NCI-H345 (cell line): Measurements from ENCODE around the gene FSCN2.
"Not testable (repeated sequence)": the region's sequence is repeated elsewhere in the genome, so short reads cannot be mapped to it uniquely, and the experiment has no call there.

Experiments
- DNase-seq: peaks from one replicate; lab custom pipeline; 2025; lab: John Stamatoyannopoulos, UW

The FSCN2 gene

DNA sequence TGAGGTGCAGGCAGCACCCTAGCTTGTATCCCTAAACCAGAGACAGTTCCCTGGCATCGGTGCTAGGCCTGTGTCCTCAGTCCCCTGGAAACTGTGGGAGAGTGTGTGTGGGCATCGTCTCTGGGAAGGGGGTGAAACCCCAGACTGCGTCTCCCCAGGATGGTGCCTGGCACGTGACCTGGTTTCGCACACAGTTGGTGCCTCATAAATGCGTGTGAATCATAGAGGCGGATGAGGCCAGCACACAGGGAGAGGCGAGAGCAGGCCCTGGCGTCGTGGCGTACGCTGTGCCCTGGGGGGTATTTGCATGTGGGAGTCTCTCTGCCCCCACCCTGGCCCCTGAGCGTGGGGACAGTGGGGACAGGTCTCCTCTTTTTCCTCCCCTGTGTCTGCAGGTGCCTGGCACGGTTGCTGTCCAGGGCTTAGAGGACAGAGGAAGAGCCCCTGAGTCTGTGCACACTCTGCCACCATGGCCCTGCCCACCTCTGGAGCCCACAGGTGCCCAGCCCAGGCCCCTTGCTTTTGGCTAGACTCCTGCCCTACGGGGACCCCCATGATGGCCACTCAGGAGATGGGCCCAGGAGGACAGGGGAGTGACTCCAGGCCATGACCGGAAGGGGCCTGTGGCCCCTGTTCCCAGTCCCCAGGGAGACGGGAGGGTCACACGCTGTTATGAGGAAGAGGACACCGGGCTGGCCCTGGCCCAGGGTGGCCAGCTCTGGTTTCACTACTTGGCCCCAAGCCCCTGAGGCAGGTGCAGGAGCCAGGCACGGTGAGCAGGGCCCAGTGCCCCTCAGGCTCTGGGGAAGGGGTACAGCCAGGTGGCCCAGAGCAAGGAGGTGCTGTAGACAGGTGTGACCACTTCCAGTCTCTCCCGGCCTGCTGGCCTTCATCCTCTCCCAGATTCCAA, 1.3 kb upstream of the FSCN2 start:
- no peak for DNase-seq

DNA sequence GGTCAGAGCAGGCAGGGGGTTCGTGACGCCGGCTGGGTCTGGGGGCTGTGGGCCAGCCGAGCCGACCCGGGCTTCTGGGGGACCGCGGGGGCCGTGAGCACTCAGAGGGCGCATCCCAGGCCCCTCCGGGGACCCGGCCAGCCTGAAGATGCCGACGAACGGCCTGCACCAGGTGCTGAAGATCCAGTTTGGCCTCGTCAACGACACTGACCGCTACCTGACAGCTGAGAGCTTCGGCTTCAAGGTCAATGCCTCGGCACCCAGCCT, 140 bp downstream of the FSCN2 start:
- DNase-seq: no peak

DNA sequence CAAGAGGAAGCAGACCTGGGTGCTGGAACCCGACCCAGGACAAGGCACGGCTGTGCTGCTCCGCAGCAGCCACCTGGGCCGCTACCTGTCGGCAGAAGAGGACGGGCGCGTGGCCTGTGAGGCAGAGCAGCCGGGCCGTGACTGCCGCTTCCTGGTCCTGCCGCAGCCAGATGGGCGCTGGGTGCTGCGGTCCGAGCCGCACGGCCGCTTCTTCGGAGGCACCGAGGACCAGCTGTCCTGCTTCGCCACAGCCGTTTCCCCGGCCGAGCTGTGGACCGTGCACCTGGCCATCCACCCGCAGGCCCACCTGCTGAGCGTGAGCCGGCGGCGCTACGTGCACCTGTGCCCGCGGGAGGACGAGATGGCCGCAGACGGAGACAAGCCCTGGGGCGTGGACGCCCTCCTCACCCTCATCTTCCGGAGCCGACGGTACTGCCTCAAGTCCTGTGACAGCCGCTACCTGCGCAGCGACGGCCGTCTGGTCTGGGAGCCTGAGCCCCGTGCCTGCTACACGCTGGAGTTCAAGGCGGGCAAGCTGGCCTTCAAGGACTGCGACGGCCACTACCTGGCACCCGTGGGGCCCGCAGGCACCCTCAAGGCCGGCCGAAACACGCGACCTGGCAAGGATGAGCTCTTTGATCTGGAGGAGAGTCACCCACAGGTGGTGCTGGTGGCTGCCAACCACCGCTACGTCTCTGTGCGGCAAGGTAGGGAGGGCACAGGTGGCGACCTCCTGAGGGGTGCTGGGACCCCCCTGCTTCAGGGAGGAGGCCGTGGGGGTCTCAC, 667 bp downstream of the FSCN2 start:
- DNase-seq: no peak

DNA sequence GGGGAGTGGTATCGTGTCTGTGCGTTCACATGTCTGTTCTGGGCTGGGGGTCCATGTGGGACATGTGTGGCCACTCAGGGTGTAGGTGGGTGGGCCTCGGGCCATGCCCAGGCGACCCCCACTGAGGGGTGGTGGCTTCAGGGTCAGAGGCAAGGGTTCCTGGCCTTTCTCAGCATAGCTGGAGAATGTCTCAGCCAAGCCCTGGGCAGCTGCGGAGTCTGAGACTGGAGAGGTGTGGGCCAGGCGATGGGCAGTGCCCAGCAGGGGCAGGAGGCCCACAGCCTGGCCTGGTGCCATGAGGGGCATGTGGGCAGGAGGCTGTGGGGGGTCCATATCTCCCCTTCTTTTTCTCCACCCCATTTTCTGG, 1.2 kb downstream of the FSCN2 start:
- DNase-seq: no peak

DNA sequence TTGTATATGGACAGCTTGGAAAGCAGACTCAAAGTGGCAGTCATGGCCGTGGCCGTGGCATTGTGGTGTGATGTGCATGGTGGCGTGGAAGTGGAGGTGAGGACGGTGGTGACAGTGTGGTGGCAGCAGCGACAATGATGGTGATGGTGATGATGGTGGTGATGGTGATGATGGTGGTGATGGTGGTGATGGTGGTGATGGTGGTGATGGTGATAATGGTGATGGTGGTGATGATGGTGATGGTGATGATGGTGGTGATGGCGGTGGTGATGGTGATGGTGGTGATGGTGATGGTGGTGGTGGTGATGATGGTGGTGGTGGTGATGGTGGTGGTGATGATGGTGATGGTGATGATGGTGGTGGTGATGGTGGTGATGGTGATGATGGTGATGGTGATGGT, 2.8 kb downstream of the FSCN2 start:
- not testable (repeated sequence) for DNase-seq

DNA sequence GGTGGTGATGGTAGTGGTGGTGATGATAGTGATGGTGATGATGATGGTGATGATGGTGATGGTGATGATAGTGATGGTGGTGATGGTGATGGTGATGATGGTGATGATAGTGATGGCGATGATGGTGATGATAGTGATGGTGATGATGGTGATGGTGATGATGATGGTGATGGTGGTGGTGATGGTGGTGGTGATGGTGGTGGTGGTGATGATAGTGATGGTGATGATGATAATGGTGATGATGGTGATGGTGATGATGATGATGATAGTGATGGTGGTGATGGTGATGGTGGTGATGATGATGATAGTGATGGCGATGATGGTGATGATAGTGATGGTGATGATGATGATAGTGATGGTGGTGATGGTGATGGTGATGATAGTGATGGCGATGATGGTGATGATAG, 3.8 kb downstream of the FSCN2 start:
- not testable (repeated sequence) for DNase-seq

DNA sequence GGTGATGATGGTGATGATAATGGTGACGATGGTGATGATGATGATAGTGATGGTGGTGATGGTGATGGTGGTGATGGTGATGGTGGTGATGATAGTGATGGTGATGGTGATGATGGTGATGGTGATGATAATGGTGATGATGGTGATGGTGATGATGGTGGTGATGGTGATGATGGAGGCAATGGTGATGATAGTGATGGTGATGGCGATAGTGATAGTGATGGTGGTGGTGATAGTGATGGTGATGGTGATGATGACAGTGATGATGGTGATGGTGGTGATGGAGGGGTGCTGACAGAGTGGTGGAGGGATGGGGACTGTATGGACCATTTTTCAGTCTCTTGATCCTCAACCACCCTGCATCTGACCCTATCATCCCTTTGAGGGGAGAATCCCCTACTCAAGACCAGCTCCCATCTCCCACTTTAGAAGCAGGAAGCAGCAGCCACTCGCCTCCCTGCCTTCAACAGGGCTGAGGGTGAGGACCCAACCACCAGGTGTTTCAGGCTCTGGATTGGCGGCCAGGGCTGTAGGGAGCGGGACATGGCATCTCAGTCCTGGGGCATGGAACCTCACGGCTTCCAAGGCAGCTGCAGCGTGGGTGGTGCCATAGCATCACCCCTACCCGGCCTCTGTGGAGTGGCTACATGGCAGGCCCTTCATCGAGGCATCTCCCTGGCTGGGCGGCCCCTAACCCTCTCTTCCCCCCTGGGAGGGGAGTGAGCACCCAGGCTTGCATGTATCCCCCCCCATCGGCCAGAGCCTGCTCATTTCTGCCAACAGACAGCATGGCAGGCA, 4.5 kb downstream of the FSCN2 start:
- DNase-seq: no peak

DNA sequence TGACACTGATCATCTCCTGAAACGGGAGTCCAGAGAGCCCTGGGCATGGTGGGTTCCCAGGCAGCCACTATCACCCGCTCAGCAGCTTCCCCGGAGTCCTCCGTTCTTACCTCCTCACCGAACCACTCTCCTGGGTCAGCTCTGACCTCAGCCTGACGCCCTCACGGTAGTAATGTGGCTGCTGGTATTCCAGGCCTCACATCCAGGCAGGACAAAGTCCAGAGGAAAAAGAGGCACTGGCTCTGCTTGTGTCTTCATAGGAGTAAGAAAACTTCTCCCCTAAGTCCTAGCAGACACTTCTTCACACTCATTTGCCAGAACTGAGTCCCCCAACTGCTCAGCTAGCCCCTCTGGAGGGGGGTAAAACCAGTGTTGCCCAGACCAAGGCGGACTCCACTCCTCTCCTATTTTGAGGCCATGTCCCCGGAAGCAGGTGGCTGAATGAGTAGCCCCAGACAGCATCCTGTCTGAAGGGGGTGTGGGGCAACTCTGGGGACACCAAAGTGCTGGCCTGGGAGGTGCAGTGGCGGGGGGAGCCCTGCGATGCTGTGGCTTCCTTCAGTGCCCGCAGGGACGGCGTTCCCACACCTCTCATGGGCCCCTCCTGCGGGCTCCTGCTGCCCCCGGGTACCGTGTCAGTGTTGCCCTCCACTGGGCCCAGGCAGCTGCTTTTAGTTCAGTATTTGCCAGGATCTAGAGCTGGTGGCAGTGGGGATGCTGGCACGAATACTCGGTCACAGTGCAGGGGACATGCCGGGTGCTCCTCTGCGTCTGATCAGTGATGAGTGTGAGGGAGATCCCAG, 5.4 kb downstream of the FSCN2 start:
- no peak for DNase-seq

DNA sequence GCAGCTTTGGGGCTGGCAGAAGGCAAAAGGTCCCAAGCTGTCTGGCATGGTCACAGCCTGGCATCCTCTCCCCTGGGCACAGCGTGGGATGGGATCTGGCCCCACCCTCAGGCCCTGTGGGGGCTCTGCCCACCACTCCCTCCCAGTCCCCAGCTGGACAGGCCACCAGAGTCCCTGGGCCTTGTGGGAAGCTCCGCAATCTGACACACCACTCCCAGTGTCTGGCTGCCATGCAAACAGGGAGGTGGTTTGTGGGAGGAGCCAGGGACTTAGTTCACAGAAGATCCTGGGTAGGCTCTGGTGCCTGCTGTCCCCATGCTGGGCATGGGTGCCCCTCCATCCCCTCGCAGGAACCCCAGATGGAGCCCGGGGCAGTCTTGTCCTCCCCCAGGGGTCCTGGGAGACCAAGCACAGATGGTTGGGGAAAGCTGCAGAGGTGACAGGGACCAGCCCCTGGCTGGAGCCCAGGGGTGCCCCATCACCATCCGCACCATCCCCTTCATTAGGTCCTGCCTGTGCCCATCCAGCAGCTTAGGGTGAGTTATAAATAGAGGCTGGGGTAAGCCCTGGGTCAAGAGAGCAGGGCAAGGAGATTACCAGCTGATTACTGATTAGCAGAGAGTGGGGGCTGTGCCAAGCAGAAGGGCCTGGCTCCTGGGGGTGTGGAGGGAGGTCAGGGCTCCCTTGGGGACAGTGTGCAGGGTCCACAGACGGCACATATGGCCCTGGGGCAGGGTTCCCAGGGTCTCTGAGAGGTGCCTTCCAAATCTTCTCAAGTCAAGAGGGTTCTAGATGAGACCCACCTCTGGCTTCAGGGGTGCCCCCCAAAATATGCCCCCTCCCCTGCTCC, 6.2 kb downstream of the FSCN2 start:
- DNase-seq: no peak

DNA sequence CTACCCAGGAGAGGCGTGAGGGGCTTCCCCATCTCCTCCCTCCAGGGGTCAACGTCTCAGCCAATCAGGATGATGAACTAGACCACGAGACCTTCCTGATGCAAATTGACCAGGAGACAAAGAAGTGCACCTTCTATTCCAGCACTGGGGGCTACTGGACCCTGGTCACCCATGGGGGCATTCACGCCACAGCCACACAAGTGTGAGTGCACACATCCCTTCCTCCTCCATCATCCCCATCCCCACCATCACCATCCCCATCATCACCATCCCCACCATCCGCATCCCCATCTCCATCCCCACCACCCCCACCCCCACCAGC, 6.8 kb downstream of the FSCN2 start:
- no peak for DNase-seq

DNA sequence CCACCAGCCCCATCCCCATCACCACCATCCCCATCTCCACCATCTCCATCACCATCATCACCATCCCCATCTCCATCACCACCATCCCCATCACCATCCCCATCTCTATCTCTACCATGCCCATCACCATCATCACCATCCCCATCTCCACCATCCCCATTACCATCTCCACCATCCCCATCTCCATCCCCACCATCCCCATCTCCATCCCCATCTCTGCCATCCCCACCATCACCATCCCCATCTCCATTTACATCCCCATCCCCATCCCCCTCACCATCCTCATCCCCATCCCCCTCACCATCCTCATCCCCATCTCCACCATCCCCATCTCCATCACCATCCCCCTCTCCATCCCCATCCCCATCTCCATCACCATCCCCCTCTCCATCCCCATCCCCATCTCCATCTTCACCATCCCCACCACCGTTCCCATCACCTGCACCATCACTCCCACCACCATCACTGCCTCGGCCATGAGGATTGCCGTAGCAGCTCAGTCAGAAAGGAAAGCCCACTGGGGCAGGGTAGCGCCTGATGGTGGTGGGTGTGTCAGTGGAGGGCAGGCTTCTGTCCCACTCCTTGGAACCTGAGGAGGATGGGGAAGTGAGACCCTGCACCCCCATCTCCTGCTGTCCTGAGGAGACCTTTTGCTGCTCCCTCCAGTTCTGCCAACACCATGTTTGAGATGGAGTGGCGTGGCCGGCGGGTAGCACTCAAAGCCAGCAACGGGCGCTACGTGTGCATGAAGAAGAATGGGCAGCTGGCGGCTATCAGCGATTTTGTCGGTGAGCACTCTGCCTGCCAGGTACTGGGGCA, 7.5 kb downstream of the FSCN2 start:
- no peak for DNase-seq

DNA sequence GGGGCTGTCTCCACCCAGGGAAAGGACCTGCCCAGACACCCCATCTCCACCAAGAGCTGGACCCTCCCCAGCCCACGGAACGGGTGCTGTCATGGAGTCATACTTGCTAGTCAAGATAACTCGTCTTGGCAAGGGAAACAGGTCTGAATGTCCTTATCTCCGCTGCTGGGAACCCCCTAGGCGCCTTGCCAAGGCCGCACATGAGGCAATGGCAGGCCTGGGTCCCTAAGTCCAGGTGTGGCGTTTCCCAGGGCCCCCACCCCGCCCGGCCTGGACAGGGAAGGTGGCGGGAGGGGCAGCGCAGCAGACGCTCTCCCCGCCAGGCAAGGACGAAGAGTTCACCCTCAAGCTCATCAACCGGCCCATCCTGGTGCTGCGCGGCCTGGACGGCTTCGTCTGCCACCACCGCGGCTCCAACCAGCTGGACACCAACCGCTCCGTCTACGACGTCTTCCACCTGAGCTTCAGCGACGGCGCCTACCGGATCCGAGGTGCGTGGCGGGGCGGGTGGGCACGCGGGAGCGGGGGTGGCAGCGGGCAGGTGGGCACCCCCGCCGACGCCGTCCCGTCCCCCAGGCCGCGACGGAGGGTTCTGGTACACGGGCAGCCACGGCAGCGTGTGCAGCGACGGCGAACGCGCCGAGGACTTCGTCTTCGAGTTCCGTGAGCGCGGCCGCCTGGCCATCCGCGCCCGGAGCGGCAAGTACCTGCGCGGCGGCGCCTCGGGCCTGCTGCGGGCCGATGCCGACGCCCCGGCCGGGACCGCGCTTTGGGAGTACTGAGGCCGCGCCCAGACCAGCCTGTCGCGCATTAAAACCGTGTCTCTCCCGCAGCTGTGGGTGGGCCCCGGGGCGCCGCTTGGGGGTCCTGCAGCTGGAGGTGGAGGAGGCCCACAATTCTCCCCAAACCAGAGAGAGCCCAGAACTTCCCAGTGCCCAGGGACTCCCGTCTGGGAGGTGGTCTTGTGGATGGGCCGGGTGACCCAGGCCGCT, 8.4 kb downstream of the FSCN2 start:
- no peak for DNase-seq

DNA sequence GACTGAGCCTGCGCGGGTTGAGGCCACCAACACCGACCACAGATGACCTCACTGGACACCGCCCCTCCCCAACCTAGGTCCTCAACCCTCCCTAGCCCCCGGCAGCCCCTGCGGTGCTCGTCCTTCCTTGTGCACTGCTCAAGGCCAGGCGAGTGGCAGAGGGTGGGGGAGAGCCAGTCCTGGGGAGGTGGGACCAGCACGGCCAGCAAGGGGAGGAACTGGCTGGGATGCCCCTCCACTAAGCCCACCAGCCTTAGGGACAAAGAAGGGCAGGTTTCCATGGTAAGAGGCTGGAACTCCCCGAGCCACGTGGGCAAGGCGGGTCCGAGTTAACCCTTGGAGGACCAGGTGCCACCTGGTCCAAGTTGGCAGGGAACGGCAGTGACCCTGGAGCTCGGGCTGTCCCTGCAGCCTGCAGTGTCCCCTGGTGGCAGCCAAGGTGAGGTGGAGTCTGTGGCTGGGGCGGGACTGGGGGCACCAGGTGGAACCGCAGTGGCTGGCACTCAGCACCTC, 9.2 kb downstream of the FSCN2 start:
- DNase-seq: peak; percentile 77

DNA sequence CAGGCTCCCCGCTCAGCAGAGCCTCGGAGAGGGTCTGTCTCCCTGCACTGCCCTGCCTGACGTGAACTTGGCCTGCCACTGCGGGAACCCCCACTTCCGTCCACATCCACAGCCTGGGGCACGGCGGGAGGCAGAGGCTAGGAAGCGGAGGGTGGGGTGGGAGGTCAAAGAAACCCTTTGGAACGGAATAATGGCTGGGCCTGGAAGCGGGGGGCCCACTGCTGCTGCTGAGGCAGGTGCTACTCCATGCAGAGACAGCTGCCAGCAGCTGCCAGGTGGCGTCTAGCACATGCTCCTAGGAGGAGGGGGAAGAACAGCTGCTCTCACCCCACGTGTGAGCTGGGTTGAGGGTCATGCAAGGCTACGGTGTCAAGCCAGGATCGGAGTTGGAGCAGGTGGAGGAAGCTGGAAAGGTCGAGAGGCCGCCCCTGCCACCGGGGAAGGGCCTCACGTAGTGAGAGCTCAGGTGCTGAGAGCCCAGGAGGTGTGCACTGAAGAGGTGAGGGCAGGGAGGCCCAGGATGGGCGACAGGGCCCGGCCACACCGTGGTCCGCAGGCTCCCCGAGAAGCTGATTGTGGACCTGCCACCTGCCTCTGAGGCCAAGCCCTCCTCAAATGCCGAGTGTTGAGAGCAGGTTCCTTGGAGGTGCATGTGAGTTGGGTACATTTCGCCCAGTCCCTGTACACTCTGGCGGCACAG, 9.8 kb downstream of the FSCN2 start:
- peak; percentile 84 for DNase-seq

DNA sequence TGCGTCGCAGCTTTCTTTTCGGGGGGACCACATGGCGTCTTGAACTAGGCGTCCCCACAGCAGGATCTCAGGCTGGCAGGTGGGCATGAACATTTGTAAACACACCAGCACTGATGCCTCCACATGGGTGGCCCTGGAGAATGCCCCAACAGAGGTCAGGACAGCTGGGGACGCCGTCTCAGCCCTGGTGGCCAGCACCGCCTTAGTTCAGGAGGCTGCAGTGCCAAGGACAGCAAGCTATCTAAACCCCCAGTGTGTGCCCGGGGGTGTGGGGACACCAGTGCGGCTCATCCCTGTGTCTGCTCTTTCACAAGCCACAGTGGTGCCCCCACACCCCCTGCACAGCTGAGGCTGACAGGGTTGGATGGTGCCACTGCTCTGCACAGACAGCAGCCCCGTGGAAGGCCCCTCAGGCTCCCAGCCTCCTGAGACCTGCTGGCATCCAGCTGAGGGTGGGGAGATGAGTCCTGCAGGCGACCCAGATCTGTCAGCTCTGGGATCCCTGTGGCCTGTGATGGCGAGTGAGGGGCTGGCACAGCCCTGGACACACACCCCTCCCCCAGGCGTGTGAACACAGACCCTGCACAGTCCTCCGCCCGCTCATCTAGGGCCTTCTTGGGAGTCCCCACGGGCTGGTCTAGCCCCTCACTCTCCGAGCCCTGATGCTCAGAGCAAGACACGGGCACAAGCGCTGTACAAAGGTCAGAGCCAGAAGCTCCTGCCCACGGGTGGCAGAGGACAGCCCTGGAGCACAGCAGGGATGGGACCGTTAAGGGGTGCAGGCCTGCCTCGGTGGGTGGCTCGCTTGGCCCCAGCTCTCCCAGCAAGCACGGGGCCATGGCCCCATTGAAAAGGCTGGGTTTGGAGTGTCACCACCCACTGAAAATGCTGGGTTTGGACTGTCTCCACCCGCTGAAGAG, 10.7 kb downstream of the FSCN2 start:
- no peak for DNase-seq

DNA sequence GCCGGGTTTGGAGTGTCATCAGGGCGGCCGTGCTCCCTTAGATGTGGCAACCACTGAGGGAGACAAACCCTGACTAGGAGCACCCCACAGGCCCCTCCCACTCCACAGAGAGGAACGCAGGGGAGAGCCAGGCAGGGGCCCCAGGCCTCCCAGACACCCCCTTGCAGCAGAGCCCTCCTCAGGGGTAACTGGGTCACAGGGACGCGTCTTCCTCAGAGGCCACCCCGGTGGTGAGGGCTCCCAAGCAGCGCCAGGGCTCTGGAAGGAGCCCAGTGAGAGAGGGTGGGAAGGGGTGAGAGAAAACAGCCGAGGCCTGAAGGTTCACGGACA, 11.4 kb downstream of the FSCN2 start:
- no peak for DNase-seq

DNA sequence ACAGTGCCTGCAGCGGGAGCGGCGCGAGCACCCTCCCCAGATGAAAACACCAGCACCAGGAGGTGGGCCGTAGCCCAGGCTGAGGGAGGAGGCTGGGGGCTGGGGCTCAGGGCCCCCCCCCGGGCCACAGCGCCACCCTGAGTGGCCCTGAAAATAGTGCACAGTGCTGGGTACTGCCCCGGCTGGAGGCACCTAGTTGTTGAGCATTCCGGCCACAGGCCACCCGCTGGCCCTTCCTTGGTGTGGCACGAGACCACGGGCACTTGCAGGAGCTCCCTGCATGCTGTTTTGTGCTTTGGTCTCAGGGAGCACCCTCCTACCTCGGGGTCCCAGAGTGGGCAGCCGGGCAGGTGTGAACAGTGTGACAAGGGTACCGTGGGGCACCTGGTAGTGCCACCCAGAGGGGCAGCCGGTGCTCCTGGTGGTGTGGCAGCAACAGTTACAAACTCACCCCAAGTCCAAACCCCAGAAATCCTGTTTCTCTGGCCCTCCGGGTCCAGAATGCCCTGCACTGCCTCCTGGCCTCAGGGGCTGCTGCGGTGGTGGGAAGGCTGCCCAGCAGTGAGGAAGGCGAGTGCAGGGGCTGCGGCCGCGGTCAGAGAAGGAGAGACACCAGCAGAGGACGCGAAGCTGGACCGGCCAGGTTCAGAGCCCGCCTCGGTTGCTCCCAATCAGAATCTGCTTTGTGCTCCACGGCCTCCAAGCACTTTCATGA, 11.9 kb downstream of the FSCN2 start:
- DNase-seq: no peak
